B cell (primary cell): Measurements from ENCODE around the gene S100A14. TPM values are rescaled to one million over a fixed set of nuclear protein-coding genes. Genes with fewer than 3 reads are reported as not detected.

Experiments used
- ATAC-seq: fragments of 200-7000 bp; cut with Tn5 transposase; one replicate; pipeline ENCODE4 v1.10.0; 2021; ENCODE audit warnings: low read depth, mild to moderate bottlenecking, moderate number of reproducible peaks, moderate library complexity
- CTCF ChIA-PET: fragments of 350-600 bp; sonication (Branson Sonifier 250); formaldehyde crosslinking; loops from one replicate; lab custom pipeline; 2021; ENCODE audit warnings: antibody characterized with exemption, inconsistent platforms; lab: Charles Lee
- POLR2A ChIA-PET: fragments of 350-600 bp; sonication (Branson Sonifier 250); formaldehyde crosslinking; loops from one replicate; lab custom pipeline; 2021; ENCODE audit warnings: antibody characterized with exemption; lab: Charles Lee
- DNase-seq: peaks from one replicate; pipeline ENCODE4 v3.0.0; 2013
- H2AFZ ChIP-seq: 2 replicates; pipeline ENCODE4 v1.6.1; 2012; ENCODE audit warnings: mild to moderate bottlenecking, low read depth, low read length; ENCODE audit not compliant: insufficient read depth, poor library complexity, severe bottlenecking
- H3K27ac ChIP-seq, 2 donors: 1 replicate in 1 of 2; 2 replicates in 1 of 2; pipeline ENCODE4 v1.5.1; 2012 to 2013; ENCODE audit warnings: low read length in 2 of 2, mild to moderate bottlenecking in 2 of 2, moderate library complexity in 1 of 2
- H3K27me3 ChIP-seq, 4 experiments: fragments of 200-600 bp in 1 of 4; sonication (generic) in 1 of 4; replicated peaks in 1 of 4; 1 replicate in 2 of 4; 2 replicates in 2 of 4; pipeline versions ENCODE4 v1.6.1 to v1.7.0; 2013 to 2016; ENCODE audit warnings: low read length in 3 of 4, mild to moderate bottlenecking in 2 of 4, mixed read lengths in 1 of 4, moderate library complexity in 1 of 4; ENCODE audit not compliant: insufficient read depth in 4 of 4, control insufficient read depth in 3 of 4; ENCODE audit errors: control extremely low read depth in 1 of 4
- H3K36me3 ChIP-seq, 2 experiments: replicated peaks in 1 of 2; 1 replicate in 1 of 2; 2 replicates in 1 of 2; pipeline versions ENCODE4 v1.6.1 to v1.7.1; 2013; ENCODE audit warnings: low read length in 1 of 2; ENCODE audit not compliant: insufficient read depth in 2 of 2, control insufficient read depth in 1 of 2; ENCODE audit errors: control extremely low read depth in 1 of 2, extremely low read depth in 1 of 2
- H3K4me1 ChIP-seq, 2 donors: fragments of 200-600 bp in 1 of 2; sonication (generic) in 1 of 2; 1 replicate in 1 of 2; 2 replicates in 1 of 2; pipeline versions ENCODE4 v1.5.1 to v1.6.1; 2013 to 2017; ENCODE audit warnings: low read length in 2 of 2; ENCODE audit not compliant: control insufficient read depth in 2 of 2, insufficient read depth in 2 of 2
- H3K4me2 ChIP-seq: replicated peaks from 2 replicates; pipeline ENCODE3; 2012; ENCODE audit warnings: mild to moderate bottlenecking, low read depth, low read length; ENCODE audit not compliant: poor library complexity, severe bottlenecking
- H3K4me3 ChIP-seq, 5 experiments: fragments of 200-600 bp in 1 of 5; sonication (generic) in 1 of 5; 1 replicate in 3 of 5; 2 replicates in 2 of 5; pipeline versions ENCODE4 v1.5.1 to v1.7.0; 2011 to 2016; ENCODE audit warnings: low read length in 4 of 5, mild to moderate bottlenecking in 4 of 5, low read depth in 2 of 5, control low read depth in 1 of 5, moderate library complexity in 1 of 5; ENCODE audit not compliant: insufficient read depth in 1 of 5; ENCODE audit errors: control extremely low read depth in 1 of 5, extremely low read depth in 1 of 5
- H3K79me2 ChIP-seq: fragments of 200-600 bp; sonication (generic); one replicate; pipeline ENCODE4 v1.6.0; 2016; ENCODE audit warnings: low read length; ENCODE audit not compliant: control insufficient read depth, insufficient read depth
- H3K9ac ChIP-seq: fragments of 200-600 bp; sonication (generic); 2 replicates; pipeline ENCODE4 v1.6.1; 2017; ENCODE audit warnings: mild to moderate bottlenecking, low read length, moderate library complexity
- H3K9me3 ChIP-seq, 3 donors: one replicate each; pipeline versions ENCODE4 v1.6.1 to v1.7.1; 2013; ENCODE audit warnings: low read length in 2 of 3; ENCODE audit not compliant: control insufficient read depth in 2 of 3, insufficient read depth in 1 of 3; ENCODE audit errors: control extremely low read depth in 1 of 3
- H4K20me1 ChIP-seq: 2 replicates; pipeline ENCODE4 v1.6.0; 2012; ENCODE audit warnings: mild to moderate bottlenecking, low read length; ENCODE audit not compliant: insufficient read depth, control insufficient read depth, poor library complexity, severe bottlenecking
- H3K27ac Mint-ChIP-seq: one replicate; pipeline ENCODE4 v1.8.0; 2021; ENCODE audit warnings: mixed read lengths
- H3K27me3 Mint-ChIP-seq: one replicate; pipeline ENCODE4 v1.8.0; 2021; ENCODE audit warnings: mixed read lengths
- H3K4me1 Mint-ChIP-seq: one replicate; pipeline ENCODE4 v1.8.0; 2021; ENCODE audit warnings: mixed read lengths
- H3K4me3 Mint-ChIP-seq: one replicate; pipeline ENCODE4 v1.8.0; 2021; ENCODE audit warnings: mixed read lengths
- H3K9me3 Mint-ChIP-seq: one replicate; pipeline ENCODE4 v1.8.0; 2022; ENCODE audit warnings: mixed read lengths; ENCODE audit not compliant: insufficient read depth
- CTCF ChIP-seq: fragments of 200-600 bp; IDR thresholded peaks from one replicate; pipeline ENCODE4 v1.8.0; 2022; ENCODE audit warnings: antibody characterized with exemption, mild to moderate bottlenecking
- EZH2 ChIP-seq: IDR thresholded peaks from 2 replicates; pipeline ENCODE4 v1.6.1; 2012; ENCODE audit warnings: borderline replicate concordance, low read depth, mild to moderate bottlenecking, moderate library complexity, low read length; ENCODE audit not compliant: insufficient read depth, poor library complexity, severe bottlenecking
- WGBS: methylation state at CpG from one replicate; pipeline ENCODE4 v1.1.5; 2013; ENCODE audit warnings: missing lambda C conversion rate; ENCODE audit not compliant: insufficient coverage; 5-methylcytosine and 5-hydroxymethylcytosine counted together
- intact Hi-C: fragments of 100-400 bp; cut with micrococcal nuclease; formaldehyde crosslinking; loops from one replicate; pipeline ENCODE4 v1.10.0; 2022
- polyA plus RNA-seq: library from polyadenylated mRNA; depleted of rRNA; stranded (reverse); fragments of >200 nt; gene quantifications from 2 replicates; pipeline ENCODE4 v1.2.3, GENCODE V29; 2012
- total RNA-seq, 2 donors: library from RNA; stranded (reverse); fragments of 120-200 nt in 1 of 2; gene quantifications; 1 replicate in 1 of 2; 2 replicates in 1 of 2; pipeline versions ENCODE4 v1.2.3 to v1.2.4, GENCODE V29; 2013 to 2022

S100A14 gene
- total and polyA plus RNA-seq, 2 donors (not counting 1 experiment from before 2014, with no cell fraction given) = not detected

- POLR2A ChIA-PET = no interaction called here
- H3K4me3 Mint-ChIP-seq = no peak overlapping the region
- DNase-seq (no peak), ATAC-seq (no peak)
- H3K9me3 ChIP-seq = no peaks in the 10 kb centered on the region
- H3K27ac Mint-ChIP-seq = no peak overlapping the region
- no peak overlapping the region for H2AFZ ChIP-seq
- H3K27ac ChIP-seq = no peak overlapping the region
- CTCF ChIA-PET = no interaction called here
- H3K4me1 ChIP-seq = peaks cover 5 to 17% of the 10 kb centered on the region in 2 donors
- no CpG with 5 or more reads among the region's 3 CpGs for WGBS
- H3K4me3 ChIP-seq = no peak overlapping the region
- H3K9me3 Mint-ChIP-seq = no peaks in the 10 kb centered on the region
- TF ChIP-seq CTCF (no peak), EZH2 (no peak)
- H3K27me3 ChIP-seq = no peaks in the 10 kb centered on the region
- H3K4me1 Mint-ChIP-seq = peaks cover 43% of the 10 kb centered on the region
- peaks cover 88% of the 10 kb centered on the region for H3K79me2 ChIP-seq
- H3K4me2 ChIP-seq = no peak overlapping the region
- intact Hi-C loops = loop anchor here (10.0 kb wide), 1 partner anchor 104 kb away; the partner anchor contains the start of gene S100A6
- no peaks in the 10 kb centered on the region for H3K27me3 Mint-ChIP-seq
- peaks cover 26% of the 10 kb centered on the region for H4K20me1 ChIP-seq
- peaks cover 46 to 83% of the 10 kb centered on the region in 2 experiments for H3K36me3 ChIP-seq
- H3K9ac ChIP-seq = no peak overlapping the region
Measured at GRCh38 chr1:153639280-153639679, 23.2 kb upstream of the S100A14 start.

GRCh38 chr1:153638261-153638660 lies 22.1 kb upstream of the S100A14 start:
- H2AFZ ChIP-seq = no peak overlapping the region
- H3K4me2 ChIP-seq = no peak overlapping the region
- no peaks in the 10 kb centered on the region for H3K27me3 Mint-ChIP-seq
- peaks cover 45% of the 10 kb centered on the region for H3K4me1 Mint-ChIP-seq
- intact Hi-C loops = loop anchor here (10.0 kb wide), 1 partner anchor 103 kb away; the partner anchor contains the start of gene S100A6
- no peak overlapping the region for H3K4me3 Mint-ChIP-seq
- no peak overlapping the region for H3K27ac ChIP-seq
- ChIA-PET CTCF (no interaction called here), POLR2A (no interaction called here)
- peaks cover 8 to 21% of the 10 kb centered on the region in 2 donors for H3K4me1 ChIP-seq
- DNase-seq = no peak
- no peak overlapping the region for H3K27ac Mint-ChIP-seq
- WGBS = 93% methylated on average over 6 of the region's 6 CpGs
- H3K9ac ChIP-seq = no peak overlapping the region
- H3K79me2 ChIP-seq = peaks cover 89% of the 10 kb centered on the region
- H3K4me3 ChIP-seq = no peak overlapping the region
- peaks cover 26% of the 10 kb centered on the region for H4K20me1 ChIP-seq
- H3K36me3 ChIP-seq = peaks cover 46 to 73% of the 10 kb centered on the region in 2 experiments
- H3K9me3 Mint-ChIP-seq = no peaks in the 10 kb centered on the region
- no peak for ATAC-seq
- no peak for TF ChIP-seq CTCF
- TF ChIP-seq EZH2 = no peak
- H3K27me3 ChIP-seq = no peaks in the 10 kb centered on the region
- peaks cover 0 to 5% (median 0%) of the 10 kb centered on the region in 3 donors for H3K9me3 ChIP-seq
